Measurements from ENCODE around the gene ADGRL3.

GRCh38 chr4:61799794-61800193 is 599.7 kb downstream of the ADGRL3 start:
- TF ChIP-seq, protein P1, sequence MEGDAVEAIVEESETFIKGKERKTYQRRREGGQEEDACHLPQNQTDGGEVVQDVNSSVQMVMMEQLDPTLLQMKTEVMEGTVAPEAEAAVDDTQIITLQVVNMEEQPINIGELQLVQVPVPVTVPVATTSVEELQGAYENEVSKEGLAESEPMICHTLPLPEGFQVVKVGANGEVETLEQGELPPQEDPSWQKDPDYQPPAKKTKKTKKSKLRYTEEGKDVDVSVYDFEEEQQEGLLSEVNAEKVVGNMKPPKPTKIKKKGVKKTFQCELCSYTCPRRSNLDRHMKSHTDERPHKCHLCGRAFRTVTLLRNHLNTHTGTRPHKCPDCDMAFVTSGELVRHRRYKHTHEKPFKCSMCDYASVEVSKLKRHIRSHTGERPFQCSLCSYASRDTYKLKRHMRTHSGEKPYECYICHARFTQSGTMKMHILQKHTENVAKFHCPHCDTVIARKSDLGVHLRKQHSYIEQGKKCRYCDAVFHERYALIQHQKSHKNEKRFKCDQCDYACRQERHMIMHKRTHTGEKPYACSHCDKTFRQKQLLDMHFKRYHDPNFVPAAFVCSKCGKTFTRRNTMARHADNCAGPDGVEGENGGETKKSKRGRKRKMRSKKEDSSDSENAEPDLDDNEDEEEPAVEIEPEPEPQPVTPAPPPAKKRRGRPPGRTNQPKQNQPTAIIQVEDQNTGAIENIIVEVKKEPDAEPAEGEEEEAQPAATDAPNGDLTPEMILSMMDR (IDR thresholded peaks at IDR 0.05; ENCODE audit: borderline replicate concordance, extremely low read depth, low read length, poor library complexity, severe bottlenecking), result no peak
- TF ChIP-seq EZH2 (IDR thresholded peaks at IDR 0.05; ENCODE audit: borderline replicate concordance, low read depth, low read length, severe bottlenecking), result no peak
